GM19351 (cell line): ENCODE results near the gene BRD1.
A peak's percentile ranks its signal among the peaks of the same experiment; 100 is the strongest.
"Not testable (repeated sequence)": the region's sequence is repeated elsewhere in the genome, so short reads cannot be mapped to it uniquely, and the experiment has no call there.

Experiments used
- ATAC-seq: cut with Tn5 transposase; IDR thresholded peaks from one replicate; pipeline ENCODE4 v1.9.1; 2021; ENCODE audit warnings: mild to moderate bottlenecking, moderate library complexity; ENCODE audit not compliant: unreplicated experiment

Gene BRD1

DNA sequence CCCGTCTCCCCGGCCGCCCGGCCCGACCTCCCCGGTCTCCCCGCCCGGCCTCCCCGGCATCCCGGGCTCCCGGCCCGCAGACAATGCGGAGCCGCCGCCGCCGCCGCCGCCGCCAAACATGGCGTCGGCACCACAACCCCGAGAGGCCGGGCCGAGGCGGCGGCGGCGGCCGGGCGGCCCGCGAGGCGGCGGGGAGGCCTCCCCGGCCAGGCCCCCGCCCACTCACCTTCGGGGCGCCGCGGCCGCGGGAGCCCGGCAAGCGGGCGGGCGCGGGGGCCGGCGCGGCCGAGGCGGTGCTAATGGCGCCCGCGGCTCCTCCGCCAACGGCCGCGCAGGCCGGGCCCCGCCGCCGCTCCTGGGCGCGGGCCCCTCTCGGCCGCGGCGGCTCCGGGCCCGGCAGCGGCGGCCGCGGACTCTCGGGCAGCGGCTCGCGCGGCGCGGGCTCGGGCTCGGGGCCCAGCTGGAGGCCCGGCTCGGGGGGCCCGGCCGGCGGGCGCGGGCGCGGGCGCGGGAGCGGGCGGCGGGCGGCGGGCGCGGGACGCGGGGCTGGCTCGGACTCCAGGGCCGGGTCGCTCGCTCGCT is 311 bp downstream of the BRD1 start:
- ATAC-seq = no peak

DNA sequence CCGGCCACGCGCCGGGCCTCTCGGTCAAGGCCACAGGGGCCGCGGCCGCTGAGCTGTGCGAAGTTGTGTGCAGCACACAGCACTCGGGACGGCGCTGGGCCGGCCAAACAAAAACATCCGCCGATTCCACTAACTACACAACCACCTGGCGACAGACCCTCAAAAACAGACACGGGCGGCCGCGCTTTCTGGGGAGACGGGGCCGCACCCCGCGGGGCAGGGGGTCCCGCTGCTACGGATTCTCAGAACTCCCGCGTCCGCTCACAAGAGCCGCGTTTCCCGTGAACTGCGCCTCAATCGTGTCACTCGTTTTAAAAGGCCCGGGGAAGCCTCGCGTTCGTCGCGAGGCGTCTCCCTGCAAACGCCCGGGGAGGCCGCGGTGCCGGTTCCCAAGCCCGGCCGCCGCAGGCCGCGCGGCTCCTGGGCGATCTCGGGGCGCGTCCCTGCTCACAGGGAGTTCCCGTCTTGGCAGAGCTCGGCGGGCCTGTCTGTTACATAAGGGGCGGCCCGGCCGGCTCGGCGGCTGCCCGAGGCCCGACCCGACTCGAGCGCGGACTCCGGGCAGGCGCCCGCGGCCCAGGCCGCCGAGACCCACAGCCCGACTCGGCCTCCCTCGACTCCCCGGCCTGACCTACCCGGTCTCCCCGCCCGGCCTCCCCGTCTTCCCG is 936 bp downstream of the BRD1 start:
- no peak for ATAC-seq

DNA sequence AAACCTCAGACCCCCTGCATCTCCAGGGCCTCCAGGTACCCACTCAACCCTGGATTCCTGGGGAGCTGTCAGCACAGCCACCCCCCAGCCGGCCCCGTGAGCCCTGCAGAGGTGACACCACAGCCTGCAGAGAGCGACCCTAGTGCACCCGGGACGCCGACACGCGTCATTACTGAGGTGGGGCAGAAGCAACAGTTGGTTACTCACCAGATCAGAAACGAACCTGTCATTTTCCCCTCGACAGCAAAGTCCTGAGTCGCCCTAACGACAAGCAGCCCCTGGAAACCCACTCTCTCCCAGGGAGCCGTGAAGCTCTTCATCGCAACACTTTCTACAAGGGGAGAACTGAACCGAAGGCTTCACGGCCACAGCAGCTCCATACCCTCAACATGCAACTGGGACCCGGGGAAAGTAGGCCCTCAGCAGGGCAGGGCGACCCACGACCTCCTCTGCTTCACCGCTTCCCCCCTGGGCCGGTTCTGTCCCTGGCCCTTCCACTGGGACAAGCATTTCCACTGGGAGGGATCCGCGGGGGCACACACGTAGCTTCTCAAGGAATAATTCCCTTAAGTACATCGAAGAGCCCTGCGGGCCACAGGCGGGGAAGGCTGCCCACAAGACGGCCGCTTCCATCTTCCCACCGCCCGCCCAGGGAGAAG is 1.6 kb downstream of the BRD1 start:
- ATAC-seq = peak; percentile 39

DNA sequence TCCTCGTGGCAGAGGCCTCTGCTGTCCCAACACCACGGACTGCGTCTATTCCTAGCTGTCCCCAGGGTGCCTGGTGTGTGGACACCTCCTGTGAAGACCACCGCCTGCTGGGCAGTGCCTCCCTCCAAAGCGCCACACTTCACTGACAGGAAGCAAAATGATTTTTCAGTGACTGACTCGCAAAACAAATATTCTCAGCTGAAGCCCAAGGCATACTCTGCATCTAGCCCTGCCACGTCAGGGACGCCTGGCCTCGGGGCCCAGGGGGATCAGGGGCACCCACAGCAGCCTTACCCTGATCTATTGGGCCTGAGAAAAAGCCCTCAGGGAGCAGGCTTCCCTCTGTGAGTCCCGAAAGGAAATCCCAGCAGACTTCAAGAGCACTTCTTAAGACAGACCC is 2.2 kb downstream of the BRD1 start:
- ATAC-seq = no peak

DNA sequence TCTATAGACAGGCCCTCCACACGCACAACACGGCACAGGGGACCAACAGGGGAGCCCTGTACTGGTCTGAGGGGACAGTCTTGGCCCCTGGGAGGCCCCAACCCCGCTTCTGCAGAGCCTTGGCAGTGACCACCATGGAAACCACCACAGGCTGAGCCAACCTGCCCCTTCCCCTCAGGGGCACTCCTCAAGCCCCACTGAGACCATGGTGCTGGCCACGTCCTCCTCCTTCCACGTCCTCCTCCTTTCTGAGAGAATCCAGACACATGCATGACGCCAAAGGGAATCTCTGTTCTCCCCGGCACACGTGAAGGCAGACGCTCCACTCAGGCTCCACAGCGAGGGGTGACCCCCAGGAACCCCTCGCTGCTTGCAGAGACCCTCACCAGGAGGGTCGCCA is 2.7 kb downstream of the BRD1 start:
- no peak for ATAC-seq

DNA sequence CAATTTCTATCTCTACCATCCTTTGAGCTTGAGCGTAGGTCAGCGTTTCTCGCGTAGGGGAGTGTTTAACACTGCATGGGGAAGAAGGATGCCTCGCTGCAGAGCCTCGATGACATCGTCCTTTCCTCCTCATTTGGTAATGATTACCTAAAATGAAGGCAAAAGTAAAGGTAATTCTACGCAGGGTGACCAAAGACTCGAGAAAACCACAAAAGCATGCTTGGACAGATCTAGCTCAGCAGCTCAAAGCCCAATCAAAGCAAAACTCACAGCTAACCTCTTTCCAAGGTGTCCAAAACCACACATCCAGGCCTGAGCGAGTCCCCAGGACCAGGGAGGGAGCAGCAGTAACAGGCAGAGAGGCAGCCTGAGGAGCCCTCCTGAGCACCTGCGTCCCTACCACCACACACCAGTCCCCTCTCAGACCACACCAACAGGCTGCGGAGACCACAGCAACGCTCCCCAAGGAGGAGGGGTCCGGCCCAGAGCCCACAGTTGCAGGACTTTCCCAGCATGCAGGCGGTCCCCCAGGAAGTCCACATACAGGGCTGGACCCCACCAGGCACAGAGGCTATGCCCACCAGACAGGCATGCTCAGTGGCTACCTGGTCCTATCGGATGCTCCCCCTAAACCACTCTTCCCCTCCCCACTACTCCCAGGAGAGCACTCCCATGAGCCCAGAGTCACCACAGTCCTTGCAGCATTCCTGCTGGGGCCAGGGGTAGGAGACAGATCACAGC is 3.3 kb downstream of the BRD1 start:
- no peak for ATAC-seq

DNA sequence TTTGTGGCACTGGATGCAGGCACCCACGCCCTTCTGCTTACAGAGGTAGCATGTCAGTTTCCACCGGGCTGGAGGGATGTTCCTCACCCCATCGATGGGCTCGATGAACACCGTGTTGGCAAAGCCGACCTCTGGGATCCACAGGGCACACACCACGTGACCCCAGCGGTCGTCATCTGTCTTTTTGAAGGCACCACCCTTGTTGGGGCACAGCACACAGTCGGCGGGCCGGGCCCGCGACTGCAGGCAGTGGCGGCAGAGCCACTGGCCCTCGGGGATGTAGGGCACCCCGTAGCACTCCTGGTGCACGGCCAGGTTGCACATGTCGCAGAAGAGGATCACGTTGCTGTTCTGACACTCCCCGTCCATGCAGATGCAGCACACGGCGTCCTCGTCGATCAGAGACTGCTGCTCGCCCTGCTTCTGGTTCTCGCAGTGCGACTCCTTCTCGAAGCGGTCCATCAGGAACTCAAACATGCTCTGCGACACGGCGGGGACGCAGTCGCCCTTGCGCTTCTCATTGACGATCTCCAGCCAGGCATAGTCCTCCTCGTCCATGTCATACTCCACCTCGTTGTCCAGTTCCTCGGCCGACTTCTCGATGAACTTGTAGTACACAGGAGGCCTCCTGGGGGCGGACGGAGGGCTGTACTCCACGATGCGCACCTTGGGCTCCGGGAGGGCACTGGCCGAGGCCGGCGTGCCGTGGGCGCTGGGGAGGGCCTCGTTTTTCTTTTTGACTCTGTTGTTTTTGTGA is 4.2 kb downstream of the BRD1 start:
- ATAC-seq = no peak

DNA sequence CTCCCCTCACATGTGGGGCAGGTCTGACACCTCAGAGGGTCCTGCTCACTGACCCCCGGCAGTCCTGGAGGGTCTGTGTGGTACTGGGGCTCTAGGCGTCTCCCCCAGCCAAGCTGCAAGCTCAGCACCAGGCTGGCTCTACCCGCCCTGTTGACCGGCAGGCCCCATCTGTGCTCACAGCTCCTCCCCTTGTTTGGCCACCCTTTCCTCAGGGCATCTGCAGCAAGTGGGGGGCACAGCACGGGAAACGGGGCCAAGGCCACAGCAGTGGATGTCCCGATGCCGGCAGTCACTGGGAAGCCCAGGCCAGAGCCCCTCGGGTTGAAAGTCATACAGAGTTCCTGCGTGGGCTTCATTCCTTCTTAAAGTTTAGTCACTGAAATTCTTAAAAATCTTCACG is 5.9 kb downstream of the BRD1 start:
- not testable (repeated sequence) for ATAC-seq

DNA sequence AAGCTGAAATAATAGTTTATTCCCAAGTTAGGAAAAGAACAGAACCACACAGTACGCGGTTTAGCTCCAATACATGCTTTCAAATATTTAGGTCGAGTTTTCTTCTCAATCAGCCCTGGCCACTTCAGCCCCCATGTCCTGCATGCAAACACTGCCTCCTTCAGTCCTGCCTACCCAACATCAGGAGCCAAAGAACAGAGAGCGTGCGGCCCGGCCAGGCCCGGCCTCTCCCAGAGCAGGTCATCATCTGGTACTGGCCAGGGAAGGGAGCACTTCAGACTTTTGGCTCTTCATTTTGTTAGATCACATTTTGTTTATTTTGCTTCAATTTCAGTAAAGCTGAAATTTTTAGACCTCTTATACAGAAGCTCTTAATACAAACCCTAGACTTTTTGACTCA is 6.7 kb downstream of the BRD1 start:
- no peak for ATAC-seq

DNA sequence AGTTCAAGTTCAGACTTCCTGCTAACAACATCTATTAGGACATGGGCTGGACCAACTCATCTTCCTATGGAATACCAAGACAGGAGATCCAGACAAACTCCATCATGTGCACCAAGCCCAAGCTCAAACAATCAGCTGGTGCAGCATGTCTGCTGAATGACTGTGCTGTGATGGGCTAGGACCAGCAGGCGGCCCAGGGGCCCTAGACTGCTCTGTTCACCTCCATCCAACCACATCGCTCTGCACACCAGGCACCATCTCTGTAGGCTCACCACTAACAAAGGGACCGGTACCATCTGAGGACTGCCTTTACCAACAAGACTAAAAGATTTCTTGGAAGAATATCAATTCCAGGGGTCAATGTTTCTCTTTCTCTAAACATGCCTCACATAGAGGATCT is 10.3 kb downstream of the BRD1 start:
- ATAC-seq = no peak

DNA sequence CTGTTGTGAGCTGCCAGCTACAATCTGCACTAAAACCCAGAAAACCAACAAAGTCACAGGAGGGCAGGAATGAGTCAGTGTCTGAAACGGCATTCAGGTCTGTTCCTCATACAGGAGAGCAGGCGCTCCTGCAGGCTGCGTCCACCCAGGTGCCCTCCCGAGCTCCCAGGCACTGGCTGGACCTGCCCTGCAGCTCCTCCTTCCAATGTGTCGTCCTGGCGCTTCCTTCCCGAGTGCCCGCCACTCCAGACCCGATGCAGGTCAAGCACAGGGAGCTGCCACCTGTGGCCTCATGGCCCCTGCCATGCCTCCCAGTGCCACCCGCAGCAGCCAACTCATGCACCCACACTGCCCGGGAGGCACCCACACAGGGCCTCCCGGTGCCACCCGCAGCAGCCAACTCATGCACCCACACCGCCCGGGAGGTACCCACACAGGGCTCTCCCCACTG is 12.0 kb downstream of the BRD1 start:
- ATAC-seq = no peak

DNA sequence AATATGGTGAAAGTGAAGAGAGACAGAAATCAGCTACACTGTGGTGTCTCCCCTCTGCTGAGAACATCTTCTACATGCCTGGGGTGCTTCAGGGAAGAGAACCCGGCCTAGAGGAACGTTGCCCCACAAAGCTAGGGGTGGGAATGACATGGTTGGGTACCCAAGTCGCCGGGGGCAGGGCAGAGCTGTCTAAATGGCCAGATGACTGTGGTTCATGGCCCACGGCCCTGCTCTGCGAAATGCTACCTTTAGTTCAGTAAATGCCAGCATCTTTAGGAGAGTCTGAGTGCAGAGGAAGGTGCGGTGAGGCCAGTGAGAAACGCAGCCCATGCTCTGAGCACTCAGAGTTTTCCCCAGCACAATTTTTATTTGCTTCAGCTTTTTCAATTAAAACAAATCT is 12.8 kb downstream of the BRD1 start:
- no peak for ATAC-seq

DNA sequence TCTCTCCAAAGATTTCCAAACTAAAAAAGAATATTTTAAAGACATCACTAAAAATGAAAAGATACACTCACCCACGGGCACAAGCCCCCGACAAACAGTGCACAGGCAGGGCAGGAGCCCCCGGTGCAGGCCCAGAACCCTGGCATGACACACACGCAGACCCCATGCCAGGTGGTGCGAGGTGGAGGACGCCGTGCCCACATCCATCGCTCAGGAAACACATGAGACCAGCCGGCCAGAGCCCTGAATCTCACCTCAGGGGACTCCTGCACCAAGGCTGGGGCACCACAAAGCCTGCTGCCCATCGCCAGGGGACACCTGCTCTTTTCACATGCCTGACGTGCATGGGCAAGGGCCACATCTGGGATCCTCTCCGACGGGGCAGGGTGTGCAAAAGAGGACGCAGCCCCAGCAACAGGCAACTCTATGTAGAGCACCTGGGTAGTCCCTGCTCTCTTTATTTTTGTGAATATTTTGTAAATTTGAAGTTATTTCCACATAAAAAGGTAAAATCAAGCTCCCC is 13.4 kb downstream of the BRD1 start:
- no peak for ATAC-seq

DNA sequence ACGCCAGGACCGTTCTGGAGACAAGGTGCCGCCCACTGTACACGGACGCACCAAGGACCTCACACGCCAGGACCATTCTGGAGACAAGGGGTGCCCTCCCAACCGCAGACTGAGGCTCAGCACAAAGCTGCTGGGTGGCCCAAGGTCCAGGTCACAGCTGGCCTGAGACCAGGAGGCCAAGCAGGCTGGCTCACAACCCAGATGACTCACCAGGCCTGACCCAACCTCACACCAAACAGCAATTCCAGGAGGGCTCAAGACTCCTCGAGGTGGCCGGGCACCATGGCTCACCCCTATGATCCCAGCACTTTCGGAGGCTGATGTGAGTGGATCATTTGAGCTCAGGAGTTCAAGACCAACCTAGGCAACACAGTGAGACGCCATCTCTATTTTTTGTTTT is 14.8 kb downstream of the BRD1 start:
- ATAC-seq = no peak

DNA sequence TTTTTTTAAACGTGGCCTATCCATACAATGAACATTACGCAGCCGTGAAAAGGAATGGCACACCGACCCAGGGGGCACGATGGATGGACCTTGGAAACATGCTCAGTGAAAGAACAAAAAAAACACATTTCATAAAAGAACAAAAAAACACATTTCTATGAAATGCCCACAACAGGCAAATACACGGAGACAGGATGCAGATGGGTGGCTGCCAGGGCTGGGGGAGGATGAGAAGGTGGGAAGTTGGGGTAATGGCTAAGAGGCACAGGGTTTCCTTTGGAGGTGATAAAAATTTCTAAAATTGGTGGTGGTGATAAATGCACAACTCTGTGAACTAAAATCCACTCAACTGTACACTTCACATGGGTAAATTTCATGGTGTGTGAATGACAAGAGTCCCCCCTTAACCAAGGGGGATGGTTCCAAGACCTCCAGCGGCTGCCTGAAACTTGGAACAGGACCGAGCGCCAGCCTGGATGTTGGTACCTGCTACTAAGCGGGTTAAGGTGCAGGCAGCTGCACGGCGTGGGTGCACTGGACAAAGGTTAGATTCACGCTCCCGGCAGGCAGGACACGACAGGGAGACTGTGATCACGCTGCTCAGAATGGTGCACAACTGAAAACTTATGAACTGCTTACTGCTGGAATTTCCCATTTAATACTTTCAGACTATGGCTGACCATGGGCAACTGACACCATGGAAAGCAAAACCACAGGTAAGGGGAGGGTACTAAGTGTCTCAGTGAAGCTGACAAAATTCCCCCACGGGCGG is 16.5 kb downstream of the BRD1 start:
- no peak for ATAC-seq

DNA sequence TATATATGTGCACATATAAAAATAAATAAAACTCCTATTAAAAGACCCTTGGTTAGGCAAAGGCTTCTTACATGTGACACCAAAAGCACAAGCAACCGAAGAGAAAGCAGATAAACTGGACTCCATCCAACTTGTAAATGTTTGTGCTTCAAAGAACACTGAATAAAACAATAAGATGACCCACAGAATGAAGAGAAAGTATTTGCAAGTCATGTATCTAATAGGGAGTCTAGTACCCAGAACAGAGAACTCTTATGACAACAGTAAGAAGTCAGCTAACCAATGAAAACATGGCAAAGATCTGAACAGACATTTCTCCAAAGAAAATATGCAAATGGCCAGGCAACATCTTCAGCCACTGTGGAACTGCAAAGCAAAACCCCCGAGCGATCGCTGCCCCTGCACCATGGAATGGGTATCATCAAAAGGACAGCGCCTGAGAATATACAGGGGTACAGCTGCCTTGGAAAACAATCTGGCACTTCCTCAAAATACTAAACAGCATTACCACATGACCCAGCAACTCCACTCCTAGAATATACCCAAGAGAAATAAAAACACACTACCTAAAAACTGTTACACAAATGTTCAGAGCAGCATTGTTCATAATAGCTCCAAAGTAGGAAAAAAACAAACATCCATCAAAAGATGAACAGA is 17.2 kb downstream of the BRD1 start:
- ATAC-seq = no peak

DNA sequence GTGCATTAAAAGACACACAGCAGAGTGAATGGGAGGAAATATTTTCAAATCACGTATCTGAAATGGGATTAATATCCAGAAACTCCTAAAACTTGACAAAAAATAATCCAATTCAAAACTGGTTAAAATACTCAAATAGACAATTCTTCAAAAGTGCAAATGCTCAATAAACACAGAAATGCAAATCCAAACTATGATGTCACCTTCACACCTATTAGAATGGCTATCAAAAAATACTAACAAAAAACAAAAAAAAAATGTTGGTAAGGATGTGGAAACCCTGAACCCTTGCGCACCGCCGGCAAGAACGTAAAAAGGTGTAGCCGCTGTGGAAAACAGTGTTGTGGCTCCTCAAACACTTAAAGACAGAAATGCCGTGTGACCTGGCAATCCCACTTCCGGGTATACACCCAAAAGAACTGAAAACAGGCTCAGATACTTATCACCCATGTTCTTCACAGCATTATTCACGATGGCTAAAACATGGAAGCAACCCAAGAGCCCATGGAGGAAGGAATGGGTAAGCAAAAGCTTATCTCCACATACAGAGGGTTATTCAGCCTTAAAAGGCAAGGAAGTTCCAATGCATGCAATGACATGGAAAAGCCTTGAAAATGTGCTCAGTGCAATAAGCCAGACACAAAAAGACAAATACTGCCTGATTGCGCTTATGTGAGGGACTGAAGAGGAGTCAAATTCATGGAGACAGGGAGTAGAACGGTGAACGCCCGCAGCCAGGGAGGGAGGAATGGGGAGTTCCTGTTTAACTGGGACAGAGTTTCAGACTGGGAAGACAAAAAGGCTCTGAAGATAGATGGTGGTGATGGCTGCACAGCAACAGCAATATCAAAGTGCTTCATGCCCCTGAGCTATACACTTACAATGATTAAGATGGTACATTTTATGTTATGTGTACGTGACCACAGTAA is 19.6 kb downstream of the BRD1 start:
- no peak for ATAC-seq

DNA sequence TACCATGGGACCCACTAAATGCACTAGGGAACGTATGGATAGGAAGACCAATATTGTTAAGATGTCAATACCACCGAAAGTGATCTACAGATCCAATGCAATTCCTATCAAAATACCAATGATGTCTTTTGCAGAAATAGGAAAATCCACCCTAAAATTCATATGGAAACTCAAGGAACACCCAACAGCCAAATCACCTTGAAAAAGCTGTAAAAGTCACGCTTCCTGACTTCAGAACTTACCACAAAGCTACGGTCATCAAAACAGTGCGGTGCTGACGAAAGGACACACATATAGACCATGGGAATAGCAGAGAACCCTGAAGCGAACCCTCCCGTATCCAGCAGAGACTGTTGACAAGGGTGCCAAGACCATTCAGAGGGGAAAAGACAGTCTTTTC is 20.5 kb downstream of the BRD1 start:
- no peak for ATAC-seq
